SK-N-SH treated with all-trans-retinoic acid at 6 μM for 48 hours (cell line): ENCODE results near the gene OXCT1.

ENCODE experiments used
- ATAC-seq: fragments of 200-7000 bp; cut with Tn5 transposase; 3 replicates; pipeline ENCODE4 v1.9.1; 2020; ENCODE audit warnings: mild to moderate bottlenecking, moderate library complexity
- ARNTL ChIP-seq: fragments of 450-650 bp; formaldehyde crosslinking; IDR thresholded peaks from 2 replicates; pipeline ENCODE4 v1.5.0; 2020; ENCODE audit warnings: low read depth, mild to moderate bottlenecking, moderate library complexity, borderline replicate concordance
- BACH2 ChIP-seq: fragments of 250-450 bp; sonication (Bioruptor Pico); IDR thresholded peaks from 2 replicates; pipeline ENCODE4 v1.9.0; 2021; ENCODE audit warnings: mild to moderate bottlenecking, borderline replicate concordance
- CREB5 ChIP-seq: fragments of 250-450 bp; sonication (Bioruptor Pico); IDR thresholded peaks from 2 replicates; pipeline ENCODE4 v1.5.1; 2020; ENCODE audit warnings: low read depth, mild to moderate bottlenecking, moderate library complexity
- CSDC2 ChIP-seq: fragments of 250-450 bp; sonication (Bioruptor Pico); IDR thresholded peaks from 2 replicates; pipeline ENCODE4 v1.5.0; 2020; ENCODE audit warnings: mild to moderate bottlenecking, moderate library complexity
- CSRNP3 ChIP-seq: fragments of 250-450 bp; sonication (Bioruptor Pico); IDR thresholded peaks from 2 replicates; pipeline ENCODE4 v1.5.1; 2021; ENCODE audit warnings: mild to moderate bottlenecking, moderate library complexity
- ESRRG ChIP-seq: fragments of 250-450 bp; sonication (Bioruptor Pico); IDR thresholded peaks from 2 replicates; pipeline ENCODE4 v1.6.1; 2021; ENCODE audit warnings: mild to moderate bottlenecking
- GLIS3 ChIP-seq: fragments of 250-450 bp; sonication (Bioruptor Pico); IDR thresholded peaks from 2 replicates; pipeline ENCODE4 v1.5.0; 2020; ENCODE audit warnings: mild to moderate bottlenecking, moderate library complexity
- ISL1 ChIP-seq: fragments of 250-450 bp; sonication (Bioruptor Pico); IDR thresholded peaks from 2 replicates; pipeline ENCODE4 v2.1.2; 2022; ENCODE audit warnings: mild to moderate bottlenecking, moderate library complexity
- OSR1 ChIP-seq: fragments of 250-450 bp; sonication (Bioruptor Pico); IDR thresholded peaks from 2 replicates; pipeline ENCODE4 v1.8.0; 2022; ENCODE audit warnings: moderate library complexity, mild to moderate bottlenecking, inconsistent platforms
- PATZ1 ChIP-seq: fragments of 250-450 bp; sonication (Bioruptor Pico); IDR thresholded peaks from 2 replicates; pipeline ENCODE4 v1.8.0; 2020; ENCODE audit warnings: mild to moderate bottlenecking, moderate library complexity, borderline replicate concordance
- PPARA ChIP-seq: fragments of 250-450 bp; sonication (Bioruptor Pico); IDR thresholded peaks from 2 replicates; pipeline ENCODE4 v1.5.0; 2020; ENCODE audit warnings: mild to moderate bottlenecking, borderline replicate concordance
- RARB ChIP-seq: fragments of 250-450 bp; sonication (Bioruptor Pico); IDR thresholded peaks from 2 replicates; pipeline ENCODE4 v1.8.0; 2021; ENCODE audit warnings: mild to moderate bottlenecking, moderate library complexity
- SNAI2 ChIP-seq: fragments of 250-450 bp; sonication (Bioruptor Pico); IDR thresholded peaks from 2 replicates; pipeline ENCODE4 v1.5.0; 2020; ENCODE audit warnings: mild to moderate bottlenecking, moderate library complexity
- TCF4 ChIP-seq: fragments of 250-450 bp; sonication (Bioruptor Pico); IDR thresholded peaks from 2 replicates; pipeline ENCODE4 v1.8.0; 2021; ENCODE audit warnings: mild to moderate bottlenecking, moderate library complexity, borderline replicate concordance
- TOX ChIP-seq: fragments of 250-450 bp; sonication (Bioruptor Pico); IDR thresholded peaks from 2 replicates; pipeline ENCODE4 v1.8.0; 2021; ENCODE audit warnings: mild to moderate bottlenecking, moderate library complexity, borderline replicate concordance
- TSHZ2 ChIP-seq: fragments of 250-450 bp; sonication (Bioruptor Pico); IDR thresholded peaks from 2 replicates; pipeline ENCODE4 v1.5.0; 2020; ENCODE audit warnings: mild to moderate bottlenecking, moderate library complexity
- ZC3H10 ChIP-seq: fragments of 250-450 bp; sonication (Bioruptor Pico); IDR thresholded peaks from 2 replicates; pipeline ENCODE4 v1.5.1; 2021; ENCODE audit warnings: mild to moderate bottlenecking, moderate library complexity
- ZFP3 ChIP-seq: fragments of 250-450 bp; sonication (Bioruptor Pico); IDR thresholded peaks from 2 replicates; pipeline ENCODE4 v1.5.0; 2020; ENCODE audit warnings: mild to moderate bottlenecking, moderate library complexity
- ZFP30 ChIP-seq: fragments of 450-650 bp; formaldehyde crosslinking; IDR thresholded peaks from 2 replicates; pipeline ENCODE4 v1.5.0; 2022; ENCODE audit warnings: mild to moderate bottlenecking, moderate library complexity
- ZNF70 ChIP-seq: fragments of 450-650 bp; formaldehyde crosslinking; IDR thresholded peaks from 2 replicates; pipeline ENCODE4 v1.5.0; 2020; ENCODE audit warnings: mild to moderate bottlenecking, moderate library complexity
- ZNF8 ChIP-seq: fragments of 450-650 bp; formaldehyde crosslinking; IDR thresholded peaks from 2 replicates; pipeline ENCODE4 v1.5.0; 2020; ENCODE audit warnings: mild to moderate bottlenecking, moderate library complexity

Gene OXCT1

GRCh38 chr5:41796061-41796460 lies 74.2 kb downstream of the OXCT1 start:
- no peak for ATAC-seq
- TF ChIP-seq PPARA (CRISPR knock-in tag) (no peak), CREB5 (no peak), ZNF70 (CRISPR knock-in tag) (no peak), ISL1 (no peak), ZNF8 (CRISPR knock-in tag) (no peak), BACH2 (no peak), GLIS3 (CRISPR knock-in tag) (no peak), TOX (CRISPR knock-in tag) (no peak), TCF4 (CRISPR knock-in tag) (no peak), ZFP3 (CRISPR knock-in tag) (no peak), ESRRG (CRISPR knock-in tag) (no peak), SNAI2 (no peak), OSR1 (CRISPR knock-in tag) (no peak), CSDC2 (CRISPR knock-in tag) (no peak), CSRNP3 (CRISPR knock-in tag) (no peak), ZC3H10 (CRISPR knock-in tag) (no peak)

GRCh38 chr5:41795125-41795524 lies 75.1 kb downstream of the OXCT1 start:
- ATAC-seq, result peak; percentile 26

More at GRCh38 chr5:41795125-41795524, 75.1 kb downstream of the OXCT1 start:
- TF ChIP-seq ARNTL (CRISPR knock-in tag) (no peak), ZFP30 (CRISPR knock-in tag) (no peak), PPARA (CRISPR knock-in tag) (no peak), PATZ1 (CRISPR knock-in tag) (no peak), ZFP3 (CRISPR knock-in tag) (no peak), CREB5 (no peak), RARB (CRISPR knock-in tag) (no peak), OSR1 (CRISPR knock-in tag) (no peak), TSHZ2 (CRISPR knock-in tag) (no peak), TOX (CRISPR knock-in tag) (no peak)
